ENCODE results near the gene MKX. TPM values are rescaled to one million over a fixed set of nuclear protein-coding genes. Genes with fewer than 3 reads are reported as not detected.

MKX gene
- total RNA-seq, 2 experiments from 2014 or later: not detected

GRCh38 chr10:27728338-27728737 is 17.3 kb downstream of the MKX start:
- no TSS peak for BruUV-seq (replicated peaks)
- Histone ChIP-seq H4K20me1 (ENCODE audit: insufficient read depth, low read length) (no peaks in the 10 kb centered on the region), H3K36me3 (ENCODE audit: insufficient read depth, low read length) (no peaks in the 10 kb centered on the region), H3K9me2 (ENCODE audit: insufficient read depth, low read length) (no peaks in the 10 kb centered on the region), H3K4me1 (ENCODE audit: insufficient read depth, low read length, poor library complexity, severe bottlenecking) (peaks cover 13% of the 10 kb centered on the region), H2AFZ (ENCODE audit: low read length) (no peak overlapping the region), H3K4me2 (ENCODE audit: low read length) (no peak overlapping the region), H3K4me3 (ENCODE audit: low read depth, low read length, poor library complexity, severe bottlenecking) (no peak overlapping the region), H3K9me3 (ENCODE audit: low read length) (no peaks in the 10 kb centered on the region), H3K79me2 (ENCODE audit: insufficient read depth, low read depth, low read length) (no peaks in the 10 kb centered on the region), H3K27ac (ENCODE audit: low read depth, low read length, poor library complexity, severe bottlenecking) (no peak overlapping the region)
- CTCF ChIA-PET (ENCODE audit: unreplicated experiment): no interaction called here
- POLR2A ChIA-PET: interaction anchor here (0.5 kb wide), 1 partner anchor 287 kb away, joined by 3 read pairs; no protein-coding TSS in a partner anchor
- no peak for TF ChIP-seq EZH2phosphoT487 (IDR thresholded peaks at IDR 0.05; ENCODE audit: borderline replicate concordance, low read depth, low read length)
- no peak for TF ChIP-seq CTCF (conservative IDR thresholded peaks at IDR 0.05; ENCODE audit: low read length)
- intact Hi-C loops (cut with micrococcal nuclease; ENCODE audit: unreplicated experiment): no loop called here
- no peak for DNase-seq (ENCODE audit: low spot score)

GRCh38 chr10:27724287-27724686 is 21.3 kb downstream of the MKX start:
- Histone ChIP-seq H3K36me3 (ENCODE audit: insufficient read depth, low read length) (no peaks in the 10 kb centered on the region), H2AFZ (ENCODE audit: low read length) (no peak overlapping the region), H3K9me3 (ENCODE audit: low read length) (no peaks in the 10 kb centered on the region), H3K4me2 (ENCODE audit: low read length) (no peak overlapping the region), H4K20me1 (ENCODE audit: insufficient read depth, low read length) (no peaks in the 10 kb centered on the region), H3K9me2 (ENCODE audit: insufficient read depth, low read length) (no peaks in the 10 kb centered on the region), H3K79me2 (ENCODE audit: insufficient read depth, low read depth, low read length) (no peaks in the 10 kb centered on the region), H3K4me3 (ENCODE audit: low read depth, low read length, poor library complexity, severe bottlenecking) (no peak overlapping the region), H3K4me1 (ENCODE audit: insufficient read depth, low read length, poor library complexity, severe bottlenecking) (peaks cover 13% of the 10 kb centered on the region), H3K27ac (ENCODE audit: low read depth, low read length, poor library complexity, severe bottlenecking) (no peak overlapping the region)
- BruUV-seq (replicated peaks): no TSS peak
- intact Hi-C loops (cut with micrococcal nuclease; ENCODE audit: unreplicated experiment): no loop called here
- POLR2A ChIA-PET: interaction anchor here (1.1 to 1.4 kb wide), 2 partner anchors 10 to 26 kb away, joined by 3 to 5 read pairs; no protein-coding TSS in a partner anchor
- no peak for DNase-seq (ENCODE audit: low spot score)
- CTCF ChIA-PET (ENCODE audit: unreplicated experiment): no interaction called here
- TF ChIP-seq CTCF (conservative IDR thresholded peaks at IDR 0.05; ENCODE audit: low read length) (peak; percentile 60), EZH2phosphoT487 (IDR thresholded peaks at IDR 0.05; ENCODE audit: borderline replicate concordance, low read depth, low read length) (no peak)

- no peaks in the 10 kb centered on the region for H4K20me1 ChIP-seq (ENCODE audit: insufficient read depth, low read length)
These were observed 22.2 kb downstream of the MKX start for GRCh38 chr10:27723436-27723835.

More at GRCh38 chr10:27723436-27723835, 22.2 kb downstream of the MKX start:
- H3K27ac ChIP-seq (ENCODE audit: low read depth, low read length, poor library complexity, severe bottlenecking): no peak overlapping the region
- H2AFZ ChIP-seq (ENCODE audit: low read length): no peak overlapping the region; the same call in 1 of the 2 replicates
- no peaks in the 10 kb centered on the region for H3K79me2 ChIP-seq (ENCODE audit: insufficient read depth, low read depth, low read length)
- no peaks in the 10 kb centered on the region for H3K36me3 ChIP-seq (ENCODE audit: insufficient read depth, low read length)
- intact Hi-C loops (cut with micrococcal nuclease; ENCODE audit: unreplicated experiment): no loop called here
- DNase-seq (ENCODE audit: low spot score): no peak
- no peak for TF ChIP-seq CTCF (conservative IDR thresholded peaks at IDR 0.05; ENCODE audit: low read length)
- TF ChIP-seq EZH2phosphoT487 (IDR thresholded peaks at IDR 0.05; ENCODE audit: borderline replicate concordance, low read depth, low read length): no peak
- ChIA-PET CTCF (ENCODE audit: unreplicated experiment) (no interaction called here), POLR2A (interaction anchor here (1.0 to 1.4 kb wide), 3 partner anchors 9 to 438 kb away, joined by 3 to 5 read pairs (median 4); no protein-coding TSS in a partner anchor)
- no peak overlapping the region for H3K4me3 ChIP-seq (ENCODE audit: low read depth, low read length, poor library complexity, severe bottlenecking)
- H3K4me1 ChIP-seq (ENCODE audit: insufficient read depth, low read length, poor library complexity, severe bottlenecking): peaks cover 13% of the 10 kb centered on the region
- no peak overlapping the region for H3K4me2 ChIP-seq (ENCODE audit: low read length)
- no peaks in the 10 kb centered on the region for H3K9me3 ChIP-seq (ENCODE audit: low read length)
- no peaks in the 10 kb centered on the region for H3K9me2 ChIP-seq (ENCODE audit: insufficient read depth, low read length)
- BruUV-seq (replicated peaks): no TSS peak
